ENCODE measurements around the gene DRG2.

Gene DRG2

DNA sequence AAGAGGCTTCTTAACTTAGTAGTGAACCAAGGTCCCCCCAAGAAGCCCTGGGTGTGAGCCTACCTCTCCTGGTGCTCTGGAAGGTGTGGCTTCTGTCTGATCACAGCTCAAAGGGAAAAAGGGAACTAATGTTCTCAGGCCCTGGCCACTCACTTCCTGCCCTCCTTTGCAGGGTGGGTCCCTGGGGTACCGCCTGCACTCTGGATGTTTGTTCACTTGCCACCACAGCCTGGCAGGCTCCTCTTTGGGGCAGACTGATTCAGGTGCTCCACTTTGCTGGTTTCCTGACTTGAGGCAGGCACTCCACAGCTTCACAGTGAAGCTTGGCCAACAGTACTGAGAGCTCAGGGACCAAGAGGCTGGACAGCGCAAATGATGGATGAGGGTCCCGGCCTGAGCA lies 14.9 kb downstream of the DRG2 start:
- H3K27me3 ChIP-seq: no peaks in the 10 kb centered on the region
- no peak for DNase-seq
- no peaks in the 10 kb centered on the region for H3K9me3 ChIP-seq
- no peak overlapping the region for H3K4me3 ChIP-seq (ENCODE audit: low read depth, low read length)
- no peaks in the 10 kb centered on the region; the same call in 1 of the 2 replicates for H3K36me3 ChIP-seq
- H3K4me1 ChIP-seq: no peaks in the 10 kb centered on the region
- TF ChIP-seq CTCF (IDR thresholded peaks at IDR 0.05; ENCODE audit: low read depth, low read length): no peak

DNA sequence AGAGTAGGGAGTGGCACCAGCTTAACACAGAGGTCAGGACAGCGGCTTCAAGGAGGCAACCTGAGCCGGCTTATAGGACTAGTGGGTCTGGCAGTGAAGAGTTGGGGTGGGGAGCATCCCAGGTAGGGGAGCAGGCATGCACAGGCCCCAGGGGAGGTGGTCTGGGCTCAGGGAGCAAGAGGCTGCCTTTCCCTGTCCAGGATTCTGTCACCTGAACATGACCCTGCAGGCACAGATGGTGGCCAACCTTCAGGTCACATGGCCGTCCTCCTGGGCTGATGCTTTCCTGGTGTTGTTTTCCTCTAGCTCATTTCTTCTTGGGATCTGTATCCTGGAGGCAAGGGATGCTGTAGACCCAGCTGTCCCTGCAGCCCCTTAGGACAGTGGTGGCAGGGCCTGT lies 17.3 kb downstream of the DRG2 start:
- no peaks in the 10 kb centered on the region for H3K27me3 ChIP-seq
- no peak overlapping the region for H3K4me3 ChIP-seq (ENCODE audit: low read depth, low read length)
- DNase-seq: no peak
- no peak for TF ChIP-seq CTCF (IDR thresholded peaks at IDR 0.05; ENCODE audit: low read depth, low read length)
- no peaks in the 10 kb centered on the region; the same call in 1 of the 2 replicates for H3K36me3 ChIP-seq
- H3K4me1 ChIP-seq: no peaks in the 10 kb centered on the region
- no peaks in the 10 kb centered on the region for H3K9me3 ChIP-seq

GRCh38 chr17:18105595-18105994 lies 17.8 kb downstream of the DRG2 start:
- no peak overlapping the region for H3K4me3 ChIP-seq (ENCODE audit: low read depth, low read length)
- no peaks in the 10 kb centered on the region for H3K9me3 ChIP-seq
- no peaks in the 10 kb centered on the region for H3K4me1 ChIP-seq
- TF ChIP-seq CTCF (IDR thresholded peaks at IDR 0.05; ENCODE audit: low read depth, low read length): no peak
- no peaks in the 10 kb centered on the region; the same call in 1 of the 2 replicates for H3K36me3 ChIP-seq
- H3K27me3 ChIP-seq: no peaks in the 10 kb centered on the region
- DNase-seq: no peak

- DNase-seq: no peak
- no peaks in the 10 kb centered on the region for H3K4me1 ChIP-seq
- no peak overlapping the region for H3K4me3 ChIP-seq (ENCODE audit: low read depth, low read length)
- H3K27me3 ChIP-seq: no peaks in the 10 kb centered on the region
- no peak for TF ChIP-seq CTCF (IDR thresholded peaks at IDR 0.05; ENCODE audit: low read depth, low read length)
- no peaks in the 10 kb centered on the region; the same call in 1 of the 2 replicates for H3K36me3 ChIP-seq
- H3K9me3 ChIP-seq: no peaks in the 10 kb centered on the region
These were observed 18.5 kb downstream of the DRG2 start for GRCh38 chr17:18106211-18106610.

DNA sequence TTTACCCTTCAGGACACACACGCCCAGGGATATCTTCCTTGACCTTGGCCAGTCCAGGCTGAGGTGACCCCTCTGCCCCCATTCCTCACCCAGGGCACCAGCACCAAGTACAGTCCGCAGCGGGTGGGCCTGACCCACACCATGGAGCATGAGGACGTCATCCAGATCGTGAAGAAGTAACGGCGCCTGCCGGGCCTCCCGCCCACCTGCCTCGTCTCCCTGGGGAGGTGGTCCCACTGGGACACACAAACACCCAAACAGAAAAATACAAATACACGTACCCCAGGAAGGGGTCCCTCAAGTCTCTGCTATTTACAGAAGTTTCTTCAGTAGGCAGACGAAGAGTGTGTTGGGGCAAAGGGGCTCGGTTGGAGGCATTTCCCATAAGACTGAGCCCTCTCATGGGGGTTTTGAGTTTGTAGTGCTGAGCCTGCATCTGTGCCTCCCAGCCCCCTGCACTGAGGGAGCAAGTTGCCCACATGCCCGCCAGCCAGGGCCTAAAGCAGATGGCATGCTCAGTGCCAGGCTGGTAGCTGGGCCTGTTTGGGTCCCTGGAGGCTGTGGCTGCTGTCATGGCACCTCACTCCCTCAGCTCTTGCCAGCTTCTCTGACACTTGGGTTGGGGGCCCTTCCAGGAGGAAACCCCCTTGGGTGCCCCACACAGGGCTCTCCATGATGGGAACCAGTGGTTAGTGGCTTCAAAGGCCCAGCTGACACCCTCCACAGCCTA lies 19.5 kb downstream of the DRG2 start:
- Histone ChIP-seq H3K4me3 (ENCODE audit: low read depth, low read length) (no peak overlapping the region), H3K36me3 (no peaks in the 10 kb centered on the region), H3K27me3 (no peaks in the 10 kb centered on the region), H3K4me1 (no peaks in the 10 kb centered on the region), H3K9me3 (no peaks in the 10 kb centered on the region)
- DNase-seq: no peak
- TF ChIP-seq CTCF (IDR thresholded peaks at IDR 0.05; ENCODE audit: low read depth, low read length): no peak

- Histone ChIP-seq H3K9me3 (no peaks in the 10 kb centered on the region), H3K4me3 (ENCODE audit: low read depth, low read length) (no peak overlapping the region), H3K36me3 (no peaks in the 10 kb centered on the region), H3K27me3 (no peaks in the 10 kb centered on the region), H3K4me1 (no peaks in the 10 kb centered on the region)
- no peak for DNase-seq
- TF ChIP-seq CTCF (IDR thresholded peaks at IDR 0.05; ENCODE audit: low read depth, low read length): no peak
These were observed 20.2 kb downstream of the DRG2 start for GRCh38 chr17:18107971-18108370.

Measured in BE2C (cell line).